GM10248 (cell line): ENCODE data around the gene GPATCH1.

ENCODE experiments used
- CTCF ChIA-PET: fragments of 300-600 bp; sonication (Branson Sonifier 250); formaldehyde crosslinking; extraction: SDS; loops from one replicate; lab custom pipeline; 2021; ENCODE audit warnings: antibody characterized with exemption; lab: Yijun Ruan, JAX
- POLR2A ChIA-PET: fragments of 350-650 bp; sonication (Branson Sonifier 250); formaldehyde crosslinking; extraction: SDS; loops from one replicate; lab custom pipeline; 2020; ENCODE audit warnings: antibody characterized with exemption; lab: Yijun Ruan, JAX
- DNase-seq: peaks from one replicate; pipeline ENCODE4 v3.0.0; 2012; ENCODE audit errors: extremely low spot score
- TF ChIP-seq, protein P1 (sequence below): IDR thresholded peaks from 2 replicates; pipeline ENCODE4 v1.5.1; 2012; ENCODE audit warnings: mild to moderate bottlenecking, low read depth; ENCODE audit errors: extremely low read depth, missing control alignments, control extremely low read depth

GPATCH1 gene

DNA sequence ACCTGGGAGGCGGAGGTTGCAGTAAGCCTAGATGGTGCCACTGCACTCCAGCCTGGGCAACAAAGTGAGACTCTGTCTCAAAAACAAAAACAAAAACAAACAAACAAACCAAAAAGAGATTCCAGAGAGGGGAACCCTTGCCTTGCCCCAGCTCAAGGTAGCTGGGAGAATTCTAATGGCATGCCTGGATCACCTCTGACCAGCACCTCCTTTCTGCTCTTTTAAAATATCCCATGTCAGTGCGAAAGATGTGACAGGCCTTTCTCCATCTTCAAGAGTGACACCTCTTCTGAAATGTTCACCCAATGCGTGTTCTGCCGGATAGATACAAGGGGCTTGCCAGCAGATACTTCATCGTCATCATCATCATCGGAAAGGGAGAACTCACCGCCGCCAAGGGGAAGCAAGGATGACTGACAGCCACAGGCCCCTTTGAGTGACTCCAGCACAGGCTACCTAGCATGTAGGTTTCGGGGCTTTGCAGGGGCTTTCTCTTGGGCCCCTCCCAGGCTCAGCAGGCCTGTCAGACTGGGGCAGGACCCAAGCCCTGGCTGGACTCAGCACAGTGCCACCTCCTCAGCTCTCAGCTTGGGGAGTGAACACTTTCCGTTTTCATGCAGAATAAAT is 94.3 kb downstream of the GPATCH1 start:
- TF ChIP-seq, protein P1, sequence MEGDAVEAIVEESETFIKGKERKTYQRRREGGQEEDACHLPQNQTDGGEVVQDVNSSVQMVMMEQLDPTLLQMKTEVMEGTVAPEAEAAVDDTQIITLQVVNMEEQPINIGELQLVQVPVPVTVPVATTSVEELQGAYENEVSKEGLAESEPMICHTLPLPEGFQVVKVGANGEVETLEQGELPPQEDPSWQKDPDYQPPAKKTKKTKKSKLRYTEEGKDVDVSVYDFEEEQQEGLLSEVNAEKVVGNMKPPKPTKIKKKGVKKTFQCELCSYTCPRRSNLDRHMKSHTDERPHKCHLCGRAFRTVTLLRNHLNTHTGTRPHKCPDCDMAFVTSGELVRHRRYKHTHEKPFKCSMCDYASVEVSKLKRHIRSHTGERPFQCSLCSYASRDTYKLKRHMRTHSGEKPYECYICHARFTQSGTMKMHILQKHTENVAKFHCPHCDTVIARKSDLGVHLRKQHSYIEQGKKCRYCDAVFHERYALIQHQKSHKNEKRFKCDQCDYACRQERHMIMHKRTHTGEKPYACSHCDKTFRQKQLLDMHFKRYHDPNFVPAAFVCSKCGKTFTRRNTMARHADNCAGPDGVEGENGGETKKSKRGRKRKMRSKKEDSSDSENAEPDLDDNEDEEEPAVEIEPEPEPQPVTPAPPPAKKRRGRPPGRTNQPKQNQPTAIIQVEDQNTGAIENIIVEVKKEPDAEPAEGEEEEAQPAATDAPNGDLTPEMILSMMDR = no peak
- DNase-seq = no peak
- ChIA-PET CTCF (interaction anchor here (0.6 to 4.0 kb wide), 7 partner anchors 9 to 614 kb away, joined by 3 to 23 read pairs (median 9); no protein-coding TSS in a partner anchor), POLR2A (no interaction called here)

DNA sequence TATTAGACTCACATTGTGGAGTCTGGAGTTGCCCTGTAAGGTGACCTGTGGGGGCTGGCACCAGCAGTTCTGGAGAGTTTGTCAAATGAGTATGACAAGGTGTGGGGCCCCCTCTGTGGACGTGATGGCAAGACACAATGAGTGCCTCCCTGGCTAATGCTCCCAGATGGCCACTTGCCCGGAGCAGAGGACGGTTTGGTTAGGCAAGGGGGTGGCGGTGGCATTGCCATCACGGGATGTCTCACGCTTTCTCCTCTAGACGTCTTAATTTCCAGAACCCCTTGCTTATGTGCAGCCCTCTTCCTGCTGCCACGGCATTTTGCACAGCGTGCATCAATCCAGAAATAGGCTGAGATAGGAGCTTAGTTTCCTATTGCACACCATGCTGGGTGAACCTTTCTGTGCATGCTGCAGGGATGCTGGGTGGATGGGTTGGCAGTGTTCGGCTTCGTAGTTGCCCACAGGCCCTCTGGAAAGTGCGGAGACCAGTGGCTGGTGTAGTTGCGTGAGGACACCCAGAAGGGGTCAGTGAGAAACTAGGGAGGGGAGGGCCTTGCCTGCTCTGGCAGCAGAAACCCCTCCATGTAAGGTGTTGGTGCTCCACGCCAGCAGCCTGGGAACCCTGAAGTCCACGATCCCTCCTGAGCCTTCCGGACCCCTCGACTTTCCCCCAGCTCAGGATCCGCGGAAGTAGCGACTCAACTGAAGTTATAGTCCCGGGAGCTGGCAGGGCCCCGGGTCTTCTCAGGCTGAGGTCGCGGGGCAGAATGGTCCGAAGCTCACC is 95.1 kb downstream of the GPATCH1 start:
- ChIA-PET CTCF (interaction anchor here (0.8 to 4.0 kb wide), 17 partner anchors 9 to 602 kb away, joined by 3 to 23 read pairs (median 5); no protein-coding TSS in a partner anchor), POLR2A (interaction anchor here (0.6 to 1.1 kb wide), 3 partner anchors 15 to 344 kb away, joined by 3 read pairs; no protein-coding TSS in a partner anchor)
- DNase-seq = no peak
- TF ChIP-seq, protein P1 = peak; percentile 12

DNA sequence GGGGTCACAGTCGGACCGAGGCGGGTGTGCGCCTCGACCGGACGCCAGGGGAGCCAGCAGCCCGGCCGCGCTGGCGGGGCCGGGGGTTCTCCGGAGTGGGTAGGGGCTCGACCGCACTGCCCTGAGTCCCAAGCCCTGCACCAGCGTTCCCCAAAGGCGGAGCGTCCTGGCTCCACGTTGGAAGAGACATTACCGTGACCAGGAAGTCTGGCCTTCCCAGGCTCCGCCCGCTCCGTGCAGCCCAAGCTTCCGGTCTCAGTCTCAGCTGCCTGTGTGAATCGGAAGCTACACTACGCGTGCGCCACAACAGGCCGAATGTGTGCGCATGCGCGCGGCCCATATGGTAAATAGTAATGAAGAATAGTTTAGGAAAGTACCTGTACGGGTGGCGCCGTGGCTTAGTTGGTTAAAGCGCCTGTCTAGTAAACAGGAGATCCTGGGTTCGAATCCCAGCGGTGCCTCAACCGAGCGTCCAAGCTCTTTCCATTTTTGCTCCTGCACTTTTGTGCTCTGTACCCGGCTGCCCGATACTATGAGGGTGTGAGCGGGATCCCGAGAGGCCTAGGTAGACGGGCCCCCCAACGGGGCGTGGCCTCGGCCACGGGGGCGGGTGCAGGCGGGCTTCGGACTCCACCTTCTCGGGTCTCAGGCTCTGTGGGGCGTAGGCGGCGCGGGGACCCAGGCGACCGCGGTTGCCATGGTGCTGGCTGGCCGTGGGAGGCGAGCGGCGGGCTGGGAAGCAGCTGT is 95.9 kb downstream of the GPATCH1 start:
- ChIA-PET CTCF (interaction anchor here (0.8 to 4.0 kb wide), 18 partner anchors 9 to 601 kb away, joined by 3 to 23 read pairs (median 5); no protein-coding TSS in a partner anchor), POLR2A (interaction anchor here (0.6 to 1.1 kb wide), 4 partner anchors 16 to 343 kb away, joined by 3 to 4 read pairs (median 3); no protein-coding TSS in a partner anchor)
- peak; percentile 98 for DNase-seq
- TF ChIP-seq, protein P1 = no peak

DNA sequence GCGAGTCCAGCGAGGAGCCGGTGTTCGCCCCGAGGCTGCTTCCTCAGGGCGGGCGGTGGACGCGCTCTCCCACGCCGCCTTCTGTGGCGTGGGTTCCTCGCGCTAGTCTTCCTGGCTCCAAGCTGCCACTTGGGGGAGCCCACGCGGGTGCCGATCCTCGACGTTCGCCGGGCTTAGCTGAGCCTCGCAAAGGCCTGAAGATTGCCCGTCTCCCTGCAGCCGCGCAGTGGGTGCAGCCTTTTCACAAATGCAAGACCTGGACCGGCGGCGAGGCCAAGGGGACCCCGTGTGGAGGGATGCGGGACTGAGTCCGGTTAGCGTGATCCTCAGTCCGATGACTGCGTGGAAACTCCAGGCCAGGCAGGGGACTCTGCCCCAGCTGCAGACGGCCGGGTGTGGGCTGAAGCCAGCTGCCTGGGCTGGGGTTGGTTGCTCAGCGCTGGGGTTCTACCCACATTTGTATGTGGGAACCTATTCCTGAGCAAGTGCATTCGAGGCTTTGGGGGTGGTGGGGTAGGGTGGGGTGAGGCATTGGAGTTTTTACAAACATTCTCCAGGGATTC is 96.5 kb downstream of the GPATCH1 start:
- ChIA-PET POLR2A (interaction anchor here (0.6 kb wide), 3 partner anchors 150 to 1049 kb away, joined by 4 to 7 read pairs (median 6); partner anchors contain the start of gene PEPD), CTCF (interaction anchor here (1.0 to 4.0 kb wide), 17 partner anchors 8 to 239 kb away, joined by 3 to 23 read pairs (median 6); no protein-coding TSS in a partner anchor)
- peak; percentile 62 for DNase-seq
- TF ChIP-seq, protein P1 = peak; percentile 30
